ENCODE measurements around the gene CENPA.

Gene CENPA

DNA sequence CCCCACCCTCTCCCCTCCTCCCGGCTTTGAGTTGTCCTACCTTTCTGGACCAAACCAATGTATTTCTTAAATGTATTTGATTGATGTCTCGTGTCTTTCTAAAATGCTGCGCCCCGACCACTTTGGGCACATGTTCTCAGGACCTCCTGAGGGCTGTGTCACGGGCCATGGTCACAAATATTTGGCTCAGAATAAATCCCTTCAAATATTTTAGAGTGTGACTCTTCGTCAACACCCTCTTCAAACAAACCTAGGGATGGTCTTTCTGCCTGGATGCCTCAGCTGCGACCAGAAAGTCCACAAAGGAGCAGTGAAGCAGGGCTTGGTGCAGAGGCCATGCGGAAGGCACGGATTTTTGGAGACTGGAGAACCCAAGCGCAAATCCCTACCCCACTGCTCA, 22.8 kb upstream of the CENPA start:
- no peak for DNase-seq

DNA sequence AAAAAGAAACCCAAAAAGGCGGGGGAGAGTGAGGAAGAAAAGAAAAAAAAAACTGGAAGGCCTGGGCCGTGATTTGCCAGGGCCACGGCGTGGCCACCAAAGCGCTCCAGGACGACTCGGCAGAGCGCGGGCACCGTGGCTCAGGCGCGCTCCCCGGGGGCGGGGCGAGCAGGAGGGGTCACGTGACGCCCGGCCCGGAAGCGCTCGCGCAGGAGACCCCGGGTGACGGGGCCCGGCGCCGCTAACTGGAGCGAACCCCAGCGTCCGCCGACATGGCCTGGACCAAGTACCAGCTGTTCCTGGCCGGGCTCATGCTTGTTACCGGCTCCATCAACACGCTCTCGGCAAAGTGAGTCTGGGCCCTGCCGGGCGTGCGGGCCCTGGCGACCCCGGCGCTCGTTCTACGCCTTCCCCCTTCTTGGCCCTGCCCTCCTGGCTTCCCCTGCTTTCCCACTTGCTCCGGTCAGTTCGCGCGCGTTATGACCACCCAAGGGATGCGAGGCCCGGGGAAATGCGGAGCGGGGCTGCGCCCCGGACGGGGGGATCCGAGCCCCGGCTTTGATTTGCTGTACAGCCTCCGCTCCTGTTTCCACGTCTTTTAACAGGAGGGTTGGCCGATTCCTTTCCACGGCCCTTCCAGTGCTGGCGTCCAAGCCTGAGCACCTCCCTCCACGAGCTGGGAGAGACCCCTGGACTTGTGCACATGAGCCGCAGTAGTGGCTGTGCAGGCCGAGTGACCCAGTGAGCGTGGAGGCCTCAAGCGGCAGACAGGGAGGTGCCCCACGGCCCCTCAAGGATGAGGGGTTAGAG, 21.6 kb upstream of the CENPA start, which contains the start of gene SLC35F6:
Gene SLC35F6, plus strand, starts transcription at position 207 of the 810 bp plus-strand sequence. Its CDS starts 66 bp downstream, at position 273.
- DNase-seq: peak; percentile 88

DNA sequence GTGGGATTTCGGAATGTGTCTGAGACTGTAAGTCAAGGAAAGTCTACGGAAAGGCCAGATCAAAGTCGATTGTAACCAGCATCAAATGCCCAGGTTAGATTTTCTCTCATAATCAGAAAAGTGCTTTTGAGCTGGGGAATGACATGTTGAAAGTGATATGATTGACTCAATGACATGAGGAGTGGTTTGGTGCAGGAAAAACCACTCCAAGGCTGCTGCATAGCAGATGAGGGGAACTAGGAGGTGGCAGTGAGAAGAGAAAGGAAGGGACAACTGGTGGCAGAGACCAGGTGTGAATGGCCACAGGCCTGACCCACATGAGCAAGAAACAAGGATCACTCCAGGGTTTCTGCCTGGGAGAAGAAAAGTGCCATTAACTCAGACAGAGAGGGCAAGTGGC, 20.9 kb upstream of the CENPA start:
- no peak for DNase-seq

DNA sequence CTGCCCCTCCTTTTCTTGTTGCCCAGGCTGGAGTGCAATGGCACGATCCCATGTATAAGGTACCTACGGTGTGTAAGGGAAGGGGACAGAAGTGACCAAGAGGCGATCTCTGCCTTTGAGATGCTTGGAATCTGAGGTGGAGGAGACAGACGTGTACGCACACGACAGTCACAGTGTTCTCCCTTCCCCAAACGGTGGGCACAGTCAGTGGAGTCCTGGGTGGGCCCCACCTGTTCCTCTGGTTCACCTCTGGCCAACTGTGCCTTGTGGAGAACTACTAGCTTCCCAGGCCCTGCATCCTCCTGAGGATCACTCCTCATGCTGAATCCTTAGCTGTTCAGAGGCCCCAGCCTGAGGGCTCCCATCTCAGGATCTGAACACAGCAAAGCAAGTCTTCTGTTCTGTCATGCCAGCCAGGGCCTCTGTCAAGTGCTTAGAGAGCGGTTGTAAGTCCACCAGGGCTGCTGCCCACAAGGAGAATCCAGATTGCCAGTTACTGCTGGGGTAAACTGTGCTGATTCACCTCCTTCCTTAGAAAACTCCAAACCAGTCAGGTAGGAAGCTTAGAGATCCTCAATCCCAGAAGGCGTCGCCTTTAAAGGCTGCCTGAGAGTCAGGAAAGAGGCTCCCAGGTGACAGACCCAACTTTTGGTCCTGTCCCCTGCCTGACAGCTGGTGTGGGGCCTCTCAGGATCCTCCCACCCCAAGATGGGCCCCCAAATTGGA, 20.2 kb upstream of the CENPA start:
- DNase-seq: no peak

DNA sequence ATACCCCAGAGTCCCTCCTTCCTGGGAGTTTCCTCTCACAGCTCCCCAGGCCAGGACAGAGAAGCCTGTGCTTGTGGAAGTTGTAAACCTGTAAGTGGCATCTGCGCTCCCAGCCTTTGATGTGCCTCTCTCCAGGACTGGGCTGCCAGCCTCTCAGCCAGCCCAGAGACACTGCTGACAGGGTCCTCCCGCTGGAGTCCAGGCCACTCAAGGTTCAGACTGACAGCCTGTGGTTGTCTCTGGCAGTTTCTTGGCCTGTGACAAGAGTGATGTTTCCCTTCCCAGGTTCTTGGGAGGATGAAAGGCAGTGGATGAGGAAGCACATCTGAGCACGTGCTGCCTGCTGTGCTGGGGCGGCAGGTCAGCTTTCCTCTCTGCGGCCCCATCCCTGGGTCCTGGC, 18.7 kb upstream of the CENPA start:
- DNase-seq: no peak

DNA sequence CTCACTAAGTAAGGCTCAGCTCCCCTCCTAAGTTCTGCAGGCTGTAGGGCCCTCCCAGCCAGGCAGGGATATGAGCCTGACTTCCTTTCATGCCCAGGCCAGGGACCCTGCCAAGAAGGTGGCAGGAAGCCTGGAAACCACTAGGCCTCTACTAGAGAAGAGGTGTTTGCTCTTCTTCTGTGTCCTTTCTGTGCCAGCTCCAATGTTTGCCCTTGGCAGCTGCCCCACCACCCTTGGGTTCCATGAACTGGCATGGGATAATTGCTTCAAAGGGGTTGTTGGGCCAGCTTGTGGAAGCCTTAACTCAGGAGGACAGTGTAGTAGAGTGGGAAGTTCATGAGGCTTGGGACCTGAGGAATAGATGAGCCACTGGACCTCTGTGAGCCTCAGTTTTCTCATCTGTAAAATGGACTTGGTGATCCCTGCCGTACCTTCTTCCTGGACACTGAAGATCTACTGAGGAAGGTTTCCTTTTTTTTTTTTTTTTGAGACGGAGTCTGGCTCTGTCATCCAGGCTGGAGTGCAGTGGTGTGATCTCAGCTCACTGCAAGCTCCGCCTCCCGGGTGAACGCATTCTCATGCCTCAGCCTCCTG, 17.9 kb upstream of the CENPA start:
- no peak for DNase-seq

DNA sequence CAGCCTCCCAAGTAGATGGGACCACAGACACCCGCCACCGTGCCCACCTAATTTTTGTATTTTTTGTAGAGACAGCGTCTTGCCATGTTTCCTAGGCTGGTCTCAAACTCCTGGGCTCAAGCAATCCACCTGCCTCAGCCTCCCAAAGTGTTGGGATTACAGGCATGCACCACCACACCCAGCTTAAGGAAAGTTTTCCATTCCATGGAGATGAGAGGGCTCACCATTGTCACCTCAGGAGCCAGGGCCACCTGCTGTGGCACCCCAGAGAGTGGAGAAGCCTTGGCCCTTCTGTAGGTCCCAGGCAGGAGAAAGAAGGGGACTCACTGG, 17.1 kb upstream of the CENPA start:
- no peak for DNase-seq

DNA sequence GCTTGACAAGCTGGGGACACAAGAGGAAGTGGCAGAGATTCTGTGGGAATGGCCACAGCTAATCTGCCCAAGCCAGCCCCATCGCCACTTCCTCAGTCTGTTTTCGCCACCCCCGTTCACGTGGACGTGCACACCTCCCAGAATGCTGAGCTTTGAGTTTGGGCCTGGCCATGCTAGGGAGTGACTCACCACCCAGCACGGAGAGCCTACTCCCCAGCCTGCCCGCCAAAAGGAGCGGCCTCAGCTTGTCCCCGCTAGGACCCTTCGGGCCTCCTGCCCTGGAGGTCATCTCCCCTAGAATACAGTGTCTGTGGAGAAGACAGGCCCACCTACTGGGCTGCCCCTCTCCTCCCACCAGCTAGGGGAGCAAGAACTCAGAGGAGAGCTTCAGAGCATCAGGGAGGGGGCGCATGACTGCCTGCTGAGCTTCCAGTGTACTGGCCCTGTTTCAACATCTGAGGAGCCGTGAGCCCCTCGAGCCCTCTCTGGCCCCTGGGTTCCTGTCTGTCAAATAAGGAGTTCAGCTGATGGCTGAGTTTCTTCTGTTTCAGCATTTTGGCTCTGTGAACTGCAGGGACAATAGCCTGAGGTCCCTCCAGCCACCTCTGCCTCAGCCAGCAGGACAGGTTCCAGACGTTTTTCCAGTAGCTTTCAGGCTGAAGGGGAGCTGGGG, 16.6 kb upstream of the CENPA start:
- DNase-seq: no peak

DNA sequence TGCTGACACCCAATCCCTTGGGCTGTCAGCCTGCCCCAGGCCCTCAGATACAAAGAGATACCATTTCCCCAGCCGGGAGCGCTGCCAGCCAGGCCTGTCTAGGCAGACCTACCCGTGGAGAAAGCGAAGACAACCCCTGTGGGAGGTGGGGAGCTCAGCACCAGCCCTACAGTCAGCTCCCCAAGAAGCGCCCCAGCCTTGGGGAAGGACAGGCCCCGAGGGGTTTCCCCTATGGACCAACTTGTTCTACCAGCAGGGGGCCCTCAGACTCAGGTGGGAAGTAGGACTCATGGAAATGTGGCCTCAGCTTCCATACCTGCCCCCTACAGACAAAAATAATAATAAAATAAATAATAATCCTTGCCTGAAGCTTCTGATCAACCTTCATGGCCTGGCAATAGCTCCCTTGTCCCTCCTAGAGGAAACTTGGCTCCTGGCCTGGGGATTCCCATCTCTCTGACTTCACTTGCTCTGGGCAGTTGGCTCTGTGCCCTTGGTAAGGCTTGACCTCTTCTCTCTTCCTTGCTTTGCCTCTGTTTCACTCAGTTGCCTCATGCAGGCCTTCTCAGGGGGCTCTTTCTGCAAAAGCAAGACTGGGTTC, 14.8 kb upstream of the CENPA start:
- no peak for DNase-seq

DNA sequence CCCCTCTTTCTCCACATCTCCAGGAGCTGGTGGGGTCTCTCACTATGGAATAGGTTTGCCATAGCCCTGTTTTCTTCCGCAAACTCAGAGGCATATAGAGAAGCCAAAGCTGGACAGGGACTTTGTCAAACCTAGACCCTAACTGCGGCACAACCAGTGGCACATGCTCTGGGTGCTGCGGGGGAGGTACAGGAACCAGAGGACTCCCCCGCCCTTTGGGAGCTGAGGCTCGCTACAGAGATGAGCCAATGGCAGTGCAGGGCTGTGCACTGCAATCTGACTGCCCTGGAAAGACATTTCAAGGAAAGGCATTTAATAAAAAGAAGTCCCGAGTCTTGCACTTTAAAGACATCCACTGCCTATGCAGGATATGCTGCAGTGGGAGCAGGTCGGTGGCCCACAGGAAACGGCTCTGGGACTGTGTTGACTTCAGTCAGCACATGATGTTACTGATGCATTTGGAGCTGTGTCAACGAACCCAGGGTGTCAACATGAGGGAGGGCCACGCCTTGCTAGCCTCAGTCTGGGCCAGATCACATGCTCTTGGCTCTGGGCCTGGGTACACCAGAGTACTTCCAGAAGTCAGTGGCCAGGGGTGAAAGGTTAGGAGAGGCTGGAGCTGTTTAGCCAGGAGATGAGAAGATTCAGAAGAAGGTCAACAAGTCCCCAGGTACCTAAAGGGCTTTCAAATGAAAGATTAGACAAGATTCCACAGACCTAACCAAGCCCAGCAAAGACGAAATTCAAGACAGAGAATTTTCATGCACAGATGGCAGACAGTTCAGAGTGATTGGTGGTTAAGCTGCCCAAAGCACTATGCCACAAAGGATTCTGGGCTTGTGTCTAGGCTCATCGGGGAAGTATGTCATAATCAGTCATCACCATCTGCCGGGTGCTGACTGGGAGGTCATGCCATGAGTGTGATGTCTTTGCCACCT, 13.5 kb upstream of the CENPA start:
- DNase-seq: no peak

DNA sequence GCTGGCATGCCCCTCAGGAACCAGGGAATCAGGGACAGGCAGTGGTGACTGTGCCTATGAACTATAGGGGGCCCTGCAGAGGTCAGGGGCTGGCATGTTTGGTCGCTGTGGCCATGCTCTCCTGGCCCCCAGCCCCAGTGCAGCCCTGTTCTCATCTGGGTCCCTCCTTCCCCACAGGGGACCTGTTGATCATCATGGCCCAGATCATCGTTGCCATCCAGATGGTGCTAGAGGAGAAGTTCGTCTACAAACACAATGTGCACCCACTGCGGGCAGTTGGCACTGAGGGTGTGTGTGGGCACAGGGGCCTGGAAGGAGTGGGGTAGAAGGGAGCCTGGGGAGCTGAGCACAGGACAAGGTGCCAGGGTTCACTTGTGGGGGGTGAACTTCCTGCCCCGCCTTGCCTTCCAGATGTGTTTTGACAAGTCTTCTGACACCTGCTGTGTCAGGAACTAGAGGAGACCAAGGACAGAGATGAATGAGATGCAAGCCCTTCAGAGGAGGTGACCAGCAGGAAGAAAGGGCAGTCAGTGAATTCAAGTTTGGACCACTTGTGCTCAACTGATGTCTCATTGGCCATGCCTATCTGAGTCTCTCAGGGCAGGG, 9.6 kb upstream of the CENPA start:
- DNase-seq: no peak

DNA sequence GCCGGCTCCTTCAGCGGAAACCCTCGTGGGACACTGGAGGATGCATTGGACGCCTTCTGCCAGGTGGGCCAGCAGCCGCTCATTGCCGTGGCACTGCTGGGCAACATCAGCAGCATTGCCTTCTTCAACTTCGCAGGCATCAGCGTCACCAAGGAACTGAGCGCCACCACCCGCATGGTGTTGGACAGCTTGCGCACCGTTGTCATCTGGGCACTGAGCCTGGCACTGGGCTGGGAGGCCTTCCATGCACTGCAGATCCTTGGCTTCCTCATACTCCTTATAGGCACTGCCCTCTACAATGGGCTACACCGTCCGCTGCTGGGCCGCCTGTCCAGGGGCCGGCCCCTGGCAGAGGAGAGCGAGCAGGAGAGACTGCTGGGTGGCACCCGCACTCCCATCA, 7.8 kb upstream of the CENPA start:
- no peak for DNase-seq

DNA sequence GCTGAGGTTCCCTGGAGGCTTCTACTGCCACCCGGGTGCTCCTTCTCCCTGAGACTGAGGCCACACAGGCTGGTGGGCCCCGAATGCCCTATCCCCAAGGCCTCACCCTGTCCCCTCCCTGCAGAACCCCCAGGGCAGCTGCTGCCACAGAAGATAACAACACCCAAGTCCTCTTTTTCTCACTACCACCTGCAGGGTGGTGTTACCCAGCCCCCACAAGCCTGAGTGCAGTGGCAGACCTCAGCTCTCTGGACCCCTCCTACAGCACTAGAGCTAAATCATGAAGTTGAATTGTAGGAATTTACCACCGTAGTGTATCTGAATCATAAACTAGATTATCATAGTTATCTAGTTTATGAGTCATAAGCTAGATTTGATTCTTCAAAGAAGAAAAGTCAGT, 7.3 kb upstream of the CENPA start:
- DNase-seq: no peak

DNA sequence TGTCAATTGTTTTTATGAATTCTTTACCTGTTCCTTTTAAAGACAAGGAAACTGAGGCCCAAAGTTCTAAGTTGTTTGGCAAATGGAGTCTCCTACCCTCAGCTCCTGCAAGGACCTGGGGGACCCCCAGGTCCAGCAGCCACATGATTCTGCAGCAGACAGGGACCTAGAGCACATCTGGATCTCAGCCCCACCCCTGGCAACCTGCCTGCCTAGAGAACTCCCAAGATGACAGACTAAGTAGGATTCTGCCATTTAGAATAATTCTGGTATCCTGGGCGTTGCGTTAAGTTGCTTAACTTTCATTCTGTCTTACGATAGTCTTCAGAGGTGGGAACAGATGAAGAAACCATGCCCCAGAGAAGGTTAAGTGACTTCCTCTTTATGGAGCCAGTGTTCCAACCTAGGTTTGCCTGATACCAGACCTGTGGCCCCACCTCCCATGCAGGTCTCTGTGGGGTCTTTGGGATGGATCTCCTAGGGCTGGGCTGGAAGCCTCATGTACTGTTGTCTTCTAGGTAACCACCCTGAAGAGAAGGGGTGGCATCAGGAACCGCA, 5.6 kb upstream of the CENPA start:
- DNase-seq: no peak

DNA sequence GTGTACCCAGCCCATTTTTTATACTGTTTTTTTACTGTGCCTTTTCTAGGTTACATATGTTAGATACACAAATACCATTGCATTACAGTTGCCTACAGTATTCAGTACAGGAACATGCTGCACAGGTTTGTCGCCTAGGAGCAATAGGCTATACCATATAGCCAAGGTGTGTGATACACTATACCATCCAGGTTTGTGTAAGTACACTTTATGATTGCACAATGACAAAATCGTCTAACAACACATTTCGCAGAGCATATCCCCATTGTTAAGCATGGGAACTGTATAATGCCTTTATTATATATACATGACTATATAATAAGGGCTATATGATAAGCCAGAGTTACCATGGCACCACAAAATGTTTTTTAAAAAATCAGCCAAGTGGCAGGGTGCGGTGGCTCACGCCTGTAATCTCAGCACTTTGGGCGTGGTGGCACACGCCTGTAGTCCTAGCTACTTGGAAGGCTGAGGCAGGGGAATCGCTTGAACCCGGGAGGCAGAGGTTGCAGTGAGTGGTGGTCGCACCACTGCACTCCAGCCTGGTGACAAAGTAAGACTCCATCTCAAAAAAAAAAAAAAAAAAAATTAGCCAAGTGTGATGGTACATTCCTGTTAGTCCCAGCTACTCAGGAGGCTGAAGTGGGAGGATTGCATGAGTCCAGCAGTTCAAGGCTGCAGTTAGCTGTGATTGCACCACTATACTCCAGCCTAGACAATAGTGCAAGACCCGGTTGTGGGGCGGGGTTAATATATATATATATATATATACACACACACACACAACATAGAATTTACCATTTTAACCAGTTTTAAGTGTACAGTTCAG, 2.8 kb upstream of the CENPA start:
- no peak for DNase-seq

DNA sequence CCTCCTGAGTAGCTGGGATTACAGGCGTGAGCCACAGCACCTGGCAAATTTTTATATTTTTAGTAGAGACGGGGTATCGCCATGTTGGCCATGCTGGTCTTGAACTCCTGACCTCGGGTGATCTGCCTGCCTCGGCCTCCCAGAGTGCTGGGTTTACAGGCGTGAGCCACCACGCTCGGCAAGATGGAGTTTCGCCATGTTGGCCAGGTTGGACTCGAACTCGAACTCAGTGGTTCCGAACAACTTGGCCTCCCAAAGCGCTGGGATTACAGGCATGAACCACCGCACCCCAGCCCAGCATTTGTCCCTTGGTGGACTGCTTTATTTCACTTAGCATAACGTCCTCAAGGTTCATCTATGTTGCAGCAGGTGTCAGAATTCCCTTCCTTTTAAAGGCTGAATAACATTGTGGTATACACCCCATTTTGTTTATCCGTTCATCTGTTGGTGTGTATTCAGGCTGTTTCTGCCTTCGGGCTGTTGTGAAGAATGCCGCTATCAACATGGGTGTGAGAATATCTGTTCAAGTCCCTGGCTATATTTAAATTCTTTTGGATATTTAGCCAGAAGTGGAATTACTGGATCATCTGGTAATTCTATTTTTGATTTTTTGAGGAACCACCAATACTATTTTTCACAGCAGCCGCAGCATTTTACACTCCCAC, 1.2 kb upstream of the CENPA start:
- DNase-seq: no peak

DNA sequence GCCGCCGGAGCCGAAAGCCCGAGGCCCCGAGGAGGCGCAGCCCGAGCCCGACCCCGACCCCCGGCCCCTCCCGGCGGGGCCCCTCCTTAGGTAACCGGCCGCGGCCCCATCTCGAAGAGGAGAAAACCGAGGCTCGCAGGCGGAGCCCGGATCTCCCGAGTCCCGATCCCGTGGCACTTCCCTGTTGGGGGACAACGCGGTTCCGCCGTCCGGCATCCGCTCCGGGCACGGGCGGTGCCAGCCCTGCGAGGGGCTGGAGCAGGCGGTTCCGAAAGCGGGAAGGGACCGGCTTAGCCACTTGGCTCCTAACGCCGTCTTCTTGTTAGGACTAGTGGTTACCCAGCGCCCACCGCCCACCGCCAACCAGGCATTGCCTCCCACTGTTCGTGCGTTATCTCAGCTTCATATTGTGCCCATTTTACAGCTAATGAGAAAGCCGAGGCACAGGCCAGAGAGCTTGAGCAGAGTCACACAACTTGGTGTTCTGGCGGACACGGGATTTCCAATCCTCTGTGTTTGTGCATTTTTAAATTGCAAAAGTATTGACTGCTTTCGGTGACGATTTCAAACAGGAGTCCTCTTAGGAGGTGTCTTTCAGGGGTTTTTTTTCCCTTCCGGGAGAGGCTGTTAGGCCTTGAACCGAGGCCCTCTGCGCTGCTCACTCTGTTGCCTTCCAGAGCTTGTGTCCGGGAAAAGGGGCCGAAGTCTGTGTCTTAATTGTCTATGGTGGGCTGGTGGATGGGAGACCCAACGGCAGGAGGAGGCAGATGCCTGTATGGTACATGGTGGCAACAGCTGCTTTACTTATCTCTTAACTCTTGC, 562 bp downstream of the CENPA start:
- no peak for DNase-seq

DNA sequence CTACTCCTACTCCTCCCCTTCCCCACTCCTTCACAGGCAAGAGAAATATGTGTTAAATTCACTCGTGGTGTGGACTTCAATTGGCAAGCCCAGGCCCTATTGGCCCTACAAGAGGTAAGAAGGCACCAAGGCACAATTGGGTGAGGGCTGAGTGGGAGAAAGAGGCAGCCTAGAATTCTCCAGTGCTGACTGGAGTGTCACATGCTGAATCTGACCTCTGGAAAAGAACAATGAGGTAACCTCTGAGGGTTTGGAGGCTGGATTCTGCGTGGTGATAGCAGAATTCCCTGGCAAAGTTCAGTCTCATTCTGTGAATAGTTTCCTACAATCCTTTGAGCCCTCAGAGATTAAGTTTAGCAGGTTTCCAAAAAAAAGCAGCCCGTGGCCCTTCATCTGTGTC, 6.9 kb downstream of the CENPA start:
- no peak for DNase-seq

DNA sequence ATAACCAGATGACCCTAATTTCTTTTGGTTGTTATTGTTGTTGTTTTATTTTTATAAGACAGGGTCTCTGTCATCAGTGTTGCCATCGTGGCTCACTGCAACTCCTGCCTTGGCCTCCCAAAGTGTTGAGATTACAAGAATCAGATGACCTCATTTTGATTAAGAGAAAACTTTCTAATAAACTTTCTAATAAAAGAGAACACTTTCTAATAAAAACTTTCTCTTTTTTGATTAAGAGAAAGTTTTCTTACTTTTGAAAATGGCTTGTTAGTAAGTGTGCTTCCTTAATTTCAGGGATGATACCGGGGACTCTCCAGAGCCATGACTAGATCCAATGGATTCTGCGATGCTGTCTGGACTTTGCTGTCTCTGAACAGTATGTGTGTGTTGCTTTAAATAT, 7.7 kb downstream of the CENPA start:
- no peak for DNase-seq
